HFFc6 (cell line): ENCODE results near the gene DENND1B. TPM values are rescaled to one million over a fixed set of nuclear protein-coding genes. Genes with fewer than 3 reads are reported as not detected.
A peak's percentile ranks its signal among the peaks of the same experiment; 100 is the strongest.

ENCODE experiments used
- DNase-seq: peaks from one replicate; pipeline ENCODE4 v3.0.0-alpha.2; 2018
- H3K27ac Mint-ChIP-seq: 2 replicates; pipeline ENCODE4 v1.8.0; 2020; ENCODE audit warnings: mild to moderate bottlenecking, mixed read lengths
- H3K27me3 Mint-ChIP-seq: 2 replicates; pipeline ENCODE4 v1.8.0; 2021; ENCODE audit warnings: mild to moderate bottlenecking, moderate library complexity, mixed read lengths; ENCODE audit not compliant: insufficient read depth
- H3K36me3 Mint-ChIP-seq: 2 replicates; pipeline ENCODE4 v1.8.0; 2021; ENCODE audit warnings: low read depth, mixed read lengths
- H3K4me1 Mint-ChIP-seq: 2 replicates; pipeline ENCODE4 v1.8.0; 2020; ENCODE audit warnings: low read depth, mixed read lengths
- H3K4me3 Mint-ChIP-seq: 2 replicates; pipeline ENCODE4 v1.8.0; 2020; ENCODE audit warnings: mild to moderate bottlenecking, moderate library complexity, mixed read lengths
- H3K9me3 Mint-ChIP-seq: 2 replicates; pipeline ENCODE4 v1.8.0; 2020; ENCODE audit warnings: mild to moderate bottlenecking, mixed read lengths
- total RNA-seq, 6 experiments: library from RNA; stranded (reverse); fragmentation: NEBNext Ultra II Directional; extraction: Animal tissue kit (Norgen Biotek cat#: 25700); gene quantifications; 2 replicates in 1 of 6; 3 replicates in 5 of 6; pipeline ENCODE4 v1.2.3, GENCODE V29; 2021
- TF ChIP-seq, protein P1 (sequence below): fragments of 200-600 bp; sonication (generic); IDR thresholded peaks from 2 replicates; pipeline ENCODE4 v1.5.0; 2021; ENCODE audit warnings: antibody characterized with exemption, mild to moderate bottlenecking

DENND1B gene
- total RNA-seq, 6 experiments from 2014 or later, result 6.4 to 9.0 (median 7.7) TPM

DNA sequence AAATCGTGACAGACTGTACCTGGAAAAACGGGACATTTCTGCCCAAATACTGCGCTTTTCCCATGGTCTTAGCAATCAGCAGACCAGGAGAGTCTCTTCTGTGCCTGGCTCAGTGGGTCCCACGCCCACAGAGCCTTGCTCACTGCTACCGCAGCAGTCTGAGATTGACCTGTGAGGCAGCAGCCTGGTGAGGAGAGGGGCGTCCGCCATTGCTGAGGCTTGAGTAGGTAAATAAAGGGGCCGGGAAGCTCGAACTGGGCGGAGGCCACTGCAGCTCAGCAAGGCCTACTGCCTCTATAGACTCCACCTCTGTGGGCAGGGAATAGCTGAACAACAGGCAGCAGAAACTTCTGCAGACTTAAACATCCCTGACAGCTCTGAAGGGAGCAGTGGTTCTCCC, 203.1 kb downstream of the DENND1B start:
- no peak overlapping the region for H3K4me3 Mint-ChIP-seq
- peaks cover 22% of the 10 kb centered on the region for H3K9me3 Mint-ChIP-seq
- H3K27ac Mint-ChIP-seq, result no peak overlapping the region
- TF ChIP-seq, protein P1, sequence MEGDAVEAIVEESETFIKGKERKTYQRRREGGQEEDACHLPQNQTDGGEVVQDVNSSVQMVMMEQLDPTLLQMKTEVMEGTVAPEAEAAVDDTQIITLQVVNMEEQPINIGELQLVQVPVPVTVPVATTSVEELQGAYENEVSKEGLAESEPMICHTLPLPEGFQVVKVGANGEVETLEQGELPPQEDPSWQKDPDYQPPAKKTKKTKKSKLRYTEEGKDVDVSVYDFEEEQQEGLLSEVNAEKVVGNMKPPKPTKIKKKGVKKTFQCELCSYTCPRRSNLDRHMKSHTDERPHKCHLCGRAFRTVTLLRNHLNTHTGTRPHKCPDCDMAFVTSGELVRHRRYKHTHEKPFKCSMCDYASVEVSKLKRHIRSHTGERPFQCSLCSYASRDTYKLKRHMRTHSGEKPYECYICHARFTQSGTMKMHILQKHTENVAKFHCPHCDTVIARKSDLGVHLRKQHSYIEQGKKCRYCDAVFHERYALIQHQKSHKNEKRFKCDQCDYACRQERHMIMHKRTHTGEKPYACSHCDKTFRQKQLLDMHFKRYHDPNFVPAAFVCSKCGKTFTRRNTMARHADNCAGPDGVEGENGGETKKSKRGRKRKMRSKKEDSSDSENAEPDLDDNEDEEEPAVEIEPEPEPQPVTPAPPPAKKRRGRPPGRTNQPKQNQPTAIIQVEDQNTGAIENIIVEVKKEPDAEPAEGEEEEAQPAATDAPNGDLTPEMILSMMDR, result no peak
- H3K4me1 Mint-ChIP-seq, result no peaks in the 10 kb centered on the region
- H3K36me3 Mint-ChIP-seq, result peaks cover 51% of the 10 kb centered on the region
- no peaks in the 10 kb centered on the region for H3K27me3 Mint-ChIP-seq
- no peak for DNase-seq

DNA sequence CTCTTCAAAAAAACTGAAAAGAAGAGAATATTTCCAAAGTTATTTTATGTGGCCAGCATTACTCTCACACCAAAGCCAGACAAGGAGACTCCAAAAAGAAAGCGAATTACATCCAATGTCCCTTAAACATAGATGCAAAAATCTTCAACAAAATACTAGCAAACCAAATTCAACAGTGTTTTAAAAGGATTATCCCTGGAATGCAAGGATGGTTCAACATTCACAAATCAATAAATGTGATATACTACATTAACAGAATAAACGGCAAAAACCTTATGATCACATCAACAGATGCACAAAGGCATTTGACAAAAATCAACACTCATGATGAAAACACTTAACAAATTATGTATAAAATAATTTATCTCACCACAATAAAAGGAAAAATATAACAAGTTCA, 207.8 kb downstream of the DENND1B start:
- TF ChIP-seq, protein P1, result no peak
- DNase-seq, result no peak
- no peaks in the 10 kb centered on the region for H3K27me3 Mint-ChIP-seq
- H3K4me1 Mint-ChIP-seq, result no peaks in the 10 kb centered on the region
- H3K4me3 Mint-ChIP-seq, result no peak overlapping the region
- H3K27ac Mint-ChIP-seq, result no peak overlapping the region
- H3K36me3 Mint-ChIP-seq, result peaks cover 48% of the 10 kb centered on the region
- H3K9me3 Mint-ChIP-seq, result peaks cover 20% of the 10 kb centered on the region

DNA sequence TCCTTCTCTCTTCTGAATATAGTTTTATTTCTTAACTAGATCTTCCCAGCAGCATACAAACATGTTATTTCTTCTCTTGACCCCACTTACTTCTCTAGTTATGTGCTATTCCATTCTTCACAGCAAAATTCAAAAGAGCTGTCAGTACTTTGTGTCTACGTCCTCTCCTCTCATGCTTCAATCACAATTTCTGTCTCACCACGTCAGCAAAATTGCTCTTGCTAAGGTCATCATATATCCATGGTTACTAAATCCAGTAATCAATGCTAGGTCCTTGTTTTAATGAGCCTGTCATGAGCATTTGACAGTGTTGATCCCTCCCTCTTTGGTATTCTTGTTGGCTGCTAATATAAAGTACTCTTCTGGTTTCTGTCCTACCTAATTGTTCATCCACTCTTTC, 214.2 kb downstream of the DENND1B start:
- Mint-ChIP-seq H3K27ac (no peak overlapping the region), H3K27me3 (no peaks in the 10 kb centered on the region), H3K9me3 (no peaks in the 10 kb centered on the region), H3K36me3 (peaks cover 8% of the 10 kb centered on the region), H3K4me1 (peaks cover 17% of the 10 kb centered on the region), H3K4me3 (no peak overlapping the region)
- TF ChIP-seq, protein P1, result no peak
- DNase-seq, result no peak

DNA sequence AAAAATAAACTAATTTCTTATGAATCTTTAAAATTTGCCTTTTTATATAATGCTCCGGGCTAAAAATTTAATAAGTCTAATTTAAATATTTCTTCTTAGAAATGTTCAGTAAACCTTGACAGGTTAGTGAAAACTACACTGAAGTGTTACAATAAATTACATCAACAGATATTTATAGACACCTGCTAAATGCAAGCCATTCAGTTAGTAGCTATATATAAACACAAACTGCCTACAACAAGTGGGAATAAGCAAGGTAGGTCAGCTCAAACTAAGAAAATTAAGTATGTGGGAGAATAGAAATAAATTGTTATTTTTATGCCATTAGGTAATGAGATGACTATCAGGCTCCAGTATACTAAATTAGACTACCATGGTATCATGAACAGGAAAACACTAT, 215.6 kb downstream of the DENND1B start:
- H3K9me3 Mint-ChIP-seq, result no peaks in the 10 kb centered on the region
- H3K36me3 Mint-ChIP-seq, result peaks cover 8% of the 10 kb centered on the region
- no peak for DNase-seq
- H3K4me3 Mint-ChIP-seq, result no peak overlapping the region
- no peaks in the 10 kb centered on the region for H3K27me3 Mint-ChIP-seq
- TF ChIP-seq, protein P1, result no peak
- peaks cover 27% of the 10 kb centered on the region for H3K4me1 Mint-ChIP-seq
- H3K27ac Mint-ChIP-seq, result no peak overlapping the region

DNA sequence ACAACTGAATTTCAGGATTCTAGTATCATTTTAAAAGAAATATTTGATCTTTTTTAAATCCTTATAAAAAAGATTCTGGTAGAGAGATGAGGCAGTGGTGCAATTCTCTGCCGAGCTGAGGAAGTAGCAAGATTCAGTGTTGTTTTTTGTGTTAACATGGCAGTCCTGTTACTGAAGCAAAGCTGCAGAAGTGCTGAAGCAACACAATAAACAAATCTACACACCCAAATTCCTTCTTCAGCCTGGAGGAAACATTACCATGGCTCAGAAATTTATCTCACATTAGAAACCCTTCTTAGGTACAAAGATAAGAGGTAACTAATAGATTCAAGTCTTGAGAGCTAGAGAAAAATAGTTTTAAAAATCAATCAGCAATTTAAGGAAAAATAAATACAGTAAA, 216.0 kb downstream of the DENND1B start:
- H3K4me1 Mint-ChIP-seq, result peaks cover 27% of the 10 kb centered on the region
- TF ChIP-seq, protein P1, result no peak
- no peak overlapping the region for H3K27ac Mint-ChIP-seq
- H3K9me3 Mint-ChIP-seq, result no peaks in the 10 kb centered on the region
- peaks cover 8% of the 10 kb centered on the region for H3K36me3 Mint-ChIP-seq
- H3K27me3 Mint-ChIP-seq, result no peaks in the 10 kb centered on the region
- H3K4me3 Mint-ChIP-seq, result no peak overlapping the region
- no peak for DNase-seq

DNA sequence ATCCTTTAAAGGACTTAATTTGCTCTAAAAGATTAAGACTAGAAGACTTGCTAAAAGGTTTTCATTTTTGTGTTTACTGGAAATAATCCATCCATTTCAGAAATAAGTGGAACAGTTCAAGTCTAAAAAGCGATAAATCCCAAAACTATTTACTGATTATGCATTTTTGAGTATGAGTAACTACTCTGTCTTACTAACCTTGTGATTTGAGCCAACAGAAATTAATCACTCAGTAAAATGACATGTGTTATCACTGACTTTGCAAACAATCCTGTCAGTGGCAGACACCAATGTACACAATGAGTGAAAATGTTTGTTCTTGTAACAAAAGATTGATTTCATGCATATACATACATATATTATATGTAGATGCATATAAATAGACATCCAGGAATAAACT, 218.0 kb downstream of the DENND1B start:
- TF ChIP-seq, protein P1, result no peak
- no peak overlapping the region for H3K27ac Mint-ChIP-seq
- H3K36me3 Mint-ChIP-seq, result no peaks in the 10 kb centered on the region
- H3K9me3 Mint-ChIP-seq, result no peaks in the 10 kb centered on the region
- peak; percentile 6 for DNase-seq
- no peaks in the 10 kb centered on the region for H3K27me3 Mint-ChIP-seq
- H3K4me1 Mint-ChIP-seq, result peaks cover 27% of the 10 kb centered on the region
- H3K4me3 Mint-ChIP-seq, result peak overlapping the region; percentile 33; the same call in 1 of the 2 replicates
